GM18511 (cell line): ENCODE measurements around the gene CD109.
A peak's percentile ranks its signal among the peaks of the same experiment; 100 is the strongest.
"Not testable (repeated sequence)": the region's sequence is repeated elsewhere in the genome, so short reads cannot be mapped to it uniquely, and the experiment has no call there.

Source experiments
- ATAC-seq: cut with Tn5 transposase; IDR thresholded peaks from one replicate; pipeline ENCODE4 v1.9.1; 2021; ENCODE audit warnings: mild to moderate bottlenecking, moderate library complexity; ENCODE audit not compliant: unreplicated experiment

Gene CD109

GRCh38 chr6:73683574-73683973, 12.4 kb upstream of the CD109 start:
- not testable (repeated sequence) for ATAC-seq

GRCh38 chr6:73688351-73688750, 7.7 kb upstream of the CD109 start:
- no peak for ATAC-seq

- ATAC-seq, result no peak
These were observed 5.9 kb upstream of the CD109 start for GRCh38 chr6:73690056-73690455.

- no peak for ATAC-seq
These were observed 4.5 kb upstream of the CD109 start for GRCh38 chr6:73691512-73691911.

GRCh38 chr6:73694711-73695411, 1.1 kb upstream of the CD109 start:
- peak; percentile 1 for ATAC-seq

GRCh38 chr6:73696966-73697655, 1.1 kb downstream of the CD109 start:
- ATAC-seq, result no peak

- ATAC-seq, result no peak
These were observed 3.9 kb downstream of the CD109 start for GRCh38 chr6:73699676-73700459.

- ATAC-seq, result no peak
These were observed 6.4 kb downstream of the CD109 start for GRCh38 chr6:73702444-73702843.

GRCh38 chr6:73703466-73703865, 7.5 kb downstream of the CD109 start:
- no peak for ATAC-seq

- no peak for ATAC-seq
These were observed 8.3 kb downstream of the CD109 start for GRCh38 chr6:73704260-73704659.

GRCh38 chr6:73704798-73705197, 8.8 kb downstream of the CD109 start:
- ATAC-seq, result no peak

GRCh38 chr6:73706971-73707370, 11.0 kb downstream of the CD109 start:
- ATAC-seq, result no peak

- ATAC-seq, result peak; percentile 78
These were observed 14.5 kb downstream of the CD109 start for GRCh38 chr6:73710470-73710869.

GRCh38 chr6:73710948-73711347, 14.9 kb downstream of the CD109 start:
- ATAC-seq, result no peak

- no peak for ATAC-seq
These were observed 16.7 kb downstream of the CD109 start for GRCh38 chr6:73712535-73713173.

- no peak for ATAC-seq
These were observed 17.6 kb downstream of the CD109 start for GRCh38 chr6:73713426-73714147.

GRCh38 chr6:73715111-73715508, 19.1 kb downstream of the CD109 start:
- ATAC-seq, result not testable (repeated sequence)

- no peak for ATAC-seq
These were observed 23.0 kb downstream of the CD109 start for GRCh38 chr6:73719046-73719445.

- ATAC-seq, result peak; percentile 86
These were observed 26.5 kb downstream of the CD109 start for GRCh38 chr6:73722318-73723060.

GRCh38 chr6:73723480-73723879, 27.5 kb downstream of the CD109 start:
- ATAC-seq, result not testable (repeated sequence)
